GM19397 (cell line): Measurements from ENCODE around the gene CFAP73.
"Not testable (repeated sequence)": the region's sequence is repeated elsewhere in the genome, so short reads cannot be mapped to it uniquely, and the experiment has no call there.

ENCODE experiments used
- ATAC-seq: cut with Tn5 transposase; IDR thresholded peaks from one replicate; pipeline ENCODE4 v1.9.1; 2021; ENCODE audit warnings: mild to moderate bottlenecking, moderate library complexity; ENCODE audit not compliant: unreplicated experiment

CFAP73 gene

GRCh38 chr12:113149361-113150150 lies at the start of gene CFAP73:
CFAP73 (plus strand) TSS chr12:113149724; CDS start chr12:113149858, 134 bp downstream.
- no peak for ATAC-seq

GRCh38 chr12:113099764-113100163 lies 49.8 kb upstream of the CFAP73 start:
- no peak for ATAC-seq

GRCh38 chr12:113101751-113102150 lies 47.8 kb upstream of the CFAP73 start:
- ATAC-seq, result no peak

GRCh38 chr12:113102811-113103210 lies 46.7 kb upstream of the CFAP73 start:
- no peak for ATAC-seq

- no peak for ATAC-seq
Observed at GRCh38 chr12:113103756-113104450, 45.6 kb upstream of the CFAP73 start.

- ATAC-seq, result no peak
Observed at GRCh38 chr12:113104953-113105510, 44.5 kb upstream of the CFAP73 start.

- no peak for ATAC-seq
Observed at GRCh38 chr12:113105606-113106271, 43.8 kb upstream of the CFAP73 start.

GRCh38 chr12:113106361-113106760 lies 43.2 kb upstream of the CFAP73 start:
- no peak for ATAC-seq

- no peak for ATAC-seq
Observed at GRCh38 chr12:113108308-113108707, 41.2 kb upstream of the CFAP73 start.

- no peak for ATAC-seq
Observed at GRCh38 chr12:113109360-113109759, 40.2 kb upstream of the CFAP73 start.

GRCh38 chr12:113109872-113110599 lies 39.5 kb upstream of the CFAP73 start:
- ATAC-seq, result no peak

GRCh38 chr12:113111247-113111646 lies 38.3 kb upstream of the CFAP73 start:
- no peak for ATAC-seq

GRCh38 chr12:113112043-113112899 lies 37.3 kb upstream of the CFAP73 start:
- ATAC-seq, result no peak

GRCh38 chr12:113113397-113113796 lies 36.1 kb upstream of the CFAP73 start:
- no peak for ATAC-seq

GRCh38 chr12:113114447-113115178 lies 34.9 kb upstream of the CFAP73 start:
- no peak for ATAC-seq

GRCh38 chr12:113115455-113116126 lies 33.9 kb upstream of the CFAP73 start:
- ATAC-seq, result no peak

GRCh38 chr12:113116875-113117274 lies 32.6 kb upstream of the CFAP73 start:
- no peak for ATAC-seq

GRCh38 chr12:113117684-113118083 lies 31.8 kb upstream of the CFAP73 start:
- ATAC-seq, result not testable (repeated sequence)

- no peak for ATAC-seq
Observed at GRCh38 chr12:113118142-113118541, 31.4 kb upstream of the CFAP73 start.
